Panc1 (cell line): ENCODE data around the gene IL10RB.

ENCODE experiments used
- POLR2AphosphoS5 ChIP-seq: IDR thresholded peaks from 2 replicates; pipeline ENCODE4 v1.6.1; 2012; ENCODE audit warnings: mild to moderate bottlenecking, low read depth, low read length, moderate library complexity
- TCF7L2 ChIP-seq: IDR thresholded peaks from 2 replicates; pipeline ENCODE4 v1.6.1; 2011; ENCODE audit warnings: mild to moderate bottlenecking, low read depth, low read length, inconsistent platforms
- TF ChIP-seq, protein P1 (sequence below): fragments of 450-650 bp; IDR thresholded peaks from 2 replicates; pipeline ENCODE4 v1.5.1; 2017; ENCODE audit warnings: mild to moderate bottlenecking
- TF ChIP-seq, protein P2 (sequence below), 2 experiments: IDR thresholded peaks; 2 replicates each; pipeline ENCODE4 v1.6.1; 2011 to 2012; ENCODE audit warnings: low read depth in 2 of 2, control low read depth in 1 of 2, low read length in 1 of 2, mild to moderate bottlenecking in 1 of 2, moderate library complexity in 1 of 2; ENCODE audit not compliant: insufficient read depth in 1 of 2

DNA sequence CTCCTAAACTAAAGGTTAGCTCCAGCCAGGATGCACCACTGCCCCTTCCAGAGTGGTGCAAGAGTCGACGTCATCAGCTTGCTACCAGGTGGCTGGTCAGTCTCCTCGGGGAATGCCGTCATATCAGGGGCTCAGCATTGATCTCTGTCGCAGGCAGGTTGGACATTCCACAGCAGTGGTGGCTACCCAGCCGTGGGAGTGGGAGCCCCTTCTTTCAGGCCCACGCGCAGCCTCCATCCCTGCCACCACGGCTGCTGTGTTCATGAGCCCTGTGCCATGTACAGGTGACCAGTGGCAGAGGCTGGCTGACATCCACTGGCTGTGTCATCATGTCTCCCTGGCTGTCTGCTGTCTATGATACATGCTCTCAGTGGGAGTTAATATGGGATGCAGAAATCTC is 25.5 kb downstream of the IL10RB start:
- TF ChIP-seq, protein P1, sequence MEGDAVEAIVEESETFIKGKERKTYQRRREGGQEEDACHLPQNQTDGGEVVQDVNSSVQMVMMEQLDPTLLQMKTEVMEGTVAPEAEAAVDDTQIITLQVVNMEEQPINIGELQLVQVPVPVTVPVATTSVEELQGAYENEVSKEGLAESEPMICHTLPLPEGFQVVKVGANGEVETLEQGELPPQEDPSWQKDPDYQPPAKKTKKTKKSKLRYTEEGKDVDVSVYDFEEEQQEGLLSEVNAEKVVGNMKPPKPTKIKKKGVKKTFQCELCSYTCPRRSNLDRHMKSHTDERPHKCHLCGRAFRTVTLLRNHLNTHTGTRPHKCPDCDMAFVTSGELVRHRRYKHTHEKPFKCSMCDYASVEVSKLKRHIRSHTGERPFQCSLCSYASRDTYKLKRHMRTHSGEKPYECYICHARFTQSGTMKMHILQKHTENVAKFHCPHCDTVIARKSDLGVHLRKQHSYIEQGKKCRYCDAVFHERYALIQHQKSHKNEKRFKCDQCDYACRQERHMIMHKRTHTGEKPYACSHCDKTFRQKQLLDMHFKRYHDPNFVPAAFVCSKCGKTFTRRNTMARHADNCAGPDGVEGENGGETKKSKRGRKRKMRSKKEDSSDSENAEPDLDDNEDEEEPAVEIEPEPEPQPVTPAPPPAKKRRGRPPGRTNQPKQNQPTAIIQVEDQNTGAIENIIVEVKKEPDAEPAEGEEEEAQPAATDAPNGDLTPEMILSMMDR, result no peak
- no peak for TF ChIP-seq POLR2AphosphoS5
- TF ChIP-seq, protein P2, sequence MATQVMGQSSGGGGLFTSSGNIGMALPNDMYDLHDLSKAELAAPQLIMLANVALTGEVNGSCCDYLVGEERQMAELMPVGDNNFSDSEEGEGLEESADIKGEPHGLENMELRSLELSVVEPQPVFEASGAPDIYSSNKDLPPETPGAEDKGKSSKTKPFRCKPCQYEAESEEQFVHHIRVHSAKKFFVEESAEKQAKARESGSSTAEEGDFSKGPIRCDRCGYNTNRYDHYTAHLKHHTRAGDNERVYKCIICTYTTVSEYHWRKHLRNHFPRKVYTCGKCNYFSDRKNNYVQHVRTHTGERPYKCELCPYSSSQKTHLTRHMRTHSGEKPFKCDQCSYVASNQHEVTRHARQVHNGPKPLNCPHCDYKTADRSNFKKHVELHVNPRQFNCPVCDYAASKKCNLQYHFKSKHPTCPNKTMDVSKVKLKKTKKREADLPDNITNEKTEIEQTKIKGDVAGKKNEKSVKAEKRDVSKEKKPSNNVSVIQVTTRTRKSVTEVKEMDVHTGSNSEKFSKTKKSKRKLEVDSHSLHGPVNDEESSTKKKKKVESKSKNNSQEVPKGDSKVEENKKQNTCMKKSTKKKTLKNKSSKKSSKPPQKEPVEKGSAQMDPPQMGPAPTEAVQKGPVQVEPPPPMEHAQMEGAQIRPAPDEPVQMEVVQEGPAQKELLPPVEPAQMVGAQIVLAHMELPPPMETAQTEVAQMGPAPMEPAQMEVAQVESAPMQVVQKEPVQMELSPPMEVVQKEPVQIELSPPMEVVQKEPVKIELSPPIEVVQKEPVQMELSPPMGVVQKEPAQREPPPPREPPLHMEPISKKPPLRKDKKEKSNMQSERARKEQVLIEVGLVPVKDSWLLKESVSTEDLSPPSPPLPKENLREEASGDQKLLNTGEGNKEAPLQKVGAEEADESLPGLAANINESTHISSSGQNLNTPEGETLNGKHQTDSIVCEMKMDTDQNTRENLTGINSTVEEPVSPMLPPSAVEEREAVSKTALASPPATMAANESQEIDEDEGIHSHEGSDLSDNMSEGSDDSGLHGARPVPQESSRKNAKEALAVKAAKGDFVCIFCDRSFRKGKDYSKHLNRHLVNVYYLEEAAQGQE (IDR thresholded peaks at IDR 0.05; ENCODE audit: insufficient read depth in 1 of 2, low read depth in 2 of 2, low read length in 1 of 2), result no peak
- no peak for TF ChIP-seq TCF7L2
